GM12873 (cell line): Measurements from ENCODE around the gene ME3.

Source experiments
- TF ChIP-seq, protein P1 (sequence below): IDR thresholded peaks from 2 replicates; pipeline ENCODE4 v1.5.1; 2012; ENCODE audit warnings: low read depth, mild to moderate bottlenecking, moderate library complexity, low read length, control low read depth; ENCODE audit not compliant: insufficient read depth; ENCODE audit errors: missing control alignments

ME3 gene

DNA sequence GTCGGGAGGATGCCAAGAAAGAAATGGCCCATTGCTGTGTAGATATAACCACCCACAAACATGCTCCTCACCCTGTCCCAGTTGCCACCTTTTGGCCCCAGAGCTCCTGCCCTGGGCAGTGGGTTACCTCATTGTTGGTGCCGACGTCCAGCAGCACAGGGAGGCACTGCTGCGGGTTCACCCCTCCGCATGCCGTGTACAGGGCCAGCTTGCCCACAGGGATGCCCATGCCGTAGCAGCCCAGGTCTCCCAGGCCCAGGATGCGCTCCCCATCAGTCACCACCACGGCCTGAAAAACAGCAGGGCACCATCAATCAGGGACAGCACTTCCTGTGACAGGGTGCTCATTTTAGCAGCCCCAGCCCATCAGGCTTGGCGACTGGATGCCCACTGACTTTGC, 174.6 kb downstream of the ME3 start:
- TF ChIP-seq, protein P1, sequence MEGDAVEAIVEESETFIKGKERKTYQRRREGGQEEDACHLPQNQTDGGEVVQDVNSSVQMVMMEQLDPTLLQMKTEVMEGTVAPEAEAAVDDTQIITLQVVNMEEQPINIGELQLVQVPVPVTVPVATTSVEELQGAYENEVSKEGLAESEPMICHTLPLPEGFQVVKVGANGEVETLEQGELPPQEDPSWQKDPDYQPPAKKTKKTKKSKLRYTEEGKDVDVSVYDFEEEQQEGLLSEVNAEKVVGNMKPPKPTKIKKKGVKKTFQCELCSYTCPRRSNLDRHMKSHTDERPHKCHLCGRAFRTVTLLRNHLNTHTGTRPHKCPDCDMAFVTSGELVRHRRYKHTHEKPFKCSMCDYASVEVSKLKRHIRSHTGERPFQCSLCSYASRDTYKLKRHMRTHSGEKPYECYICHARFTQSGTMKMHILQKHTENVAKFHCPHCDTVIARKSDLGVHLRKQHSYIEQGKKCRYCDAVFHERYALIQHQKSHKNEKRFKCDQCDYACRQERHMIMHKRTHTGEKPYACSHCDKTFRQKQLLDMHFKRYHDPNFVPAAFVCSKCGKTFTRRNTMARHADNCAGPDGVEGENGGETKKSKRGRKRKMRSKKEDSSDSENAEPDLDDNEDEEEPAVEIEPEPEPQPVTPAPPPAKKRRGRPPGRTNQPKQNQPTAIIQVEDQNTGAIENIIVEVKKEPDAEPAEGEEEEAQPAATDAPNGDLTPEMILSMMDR: no peak

DNA sequence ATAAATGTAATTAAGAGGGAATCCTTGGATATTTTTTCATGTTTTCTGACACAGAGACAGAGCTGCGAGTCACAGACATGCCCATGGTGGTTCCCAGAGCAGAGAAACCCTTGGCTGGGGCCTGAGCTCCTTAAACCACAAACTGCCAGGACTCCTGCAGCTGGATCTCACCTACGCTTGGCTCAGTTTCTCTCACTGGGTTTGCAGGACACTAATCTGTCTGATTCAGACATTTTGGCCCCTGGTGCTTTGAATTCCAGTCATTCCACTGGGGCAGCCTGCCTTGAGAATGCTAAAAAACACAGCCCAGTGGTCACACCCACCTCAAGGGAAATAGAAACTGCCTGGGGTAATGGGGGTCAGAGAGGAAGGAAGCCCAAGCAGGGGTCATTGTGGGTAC, 175.1 kb downstream of the ME3 start:
- TF ChIP-seq, protein P1: no peak

DNA sequence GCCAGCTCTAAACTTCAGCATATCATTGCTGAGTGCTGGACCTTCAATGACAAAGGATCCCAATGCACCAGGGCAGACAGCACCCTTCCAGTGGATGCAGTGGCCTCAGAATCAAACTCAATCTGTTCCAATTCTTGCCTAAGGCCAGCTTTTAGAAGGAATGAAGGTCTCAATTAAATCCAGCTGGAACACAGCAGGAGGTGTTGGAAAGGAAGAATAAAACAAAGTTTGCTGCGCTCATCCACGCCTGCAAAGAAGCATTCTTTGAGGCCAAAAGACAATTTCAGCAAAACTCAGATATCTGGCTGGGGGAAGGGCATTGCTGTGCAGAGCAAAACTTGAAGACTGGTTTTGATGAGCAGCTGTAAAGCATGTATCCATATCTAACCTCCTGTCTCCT, 177.1 kb downstream of the ME3 start:
- TF ChIP-seq, protein P1: no peak

DNA sequence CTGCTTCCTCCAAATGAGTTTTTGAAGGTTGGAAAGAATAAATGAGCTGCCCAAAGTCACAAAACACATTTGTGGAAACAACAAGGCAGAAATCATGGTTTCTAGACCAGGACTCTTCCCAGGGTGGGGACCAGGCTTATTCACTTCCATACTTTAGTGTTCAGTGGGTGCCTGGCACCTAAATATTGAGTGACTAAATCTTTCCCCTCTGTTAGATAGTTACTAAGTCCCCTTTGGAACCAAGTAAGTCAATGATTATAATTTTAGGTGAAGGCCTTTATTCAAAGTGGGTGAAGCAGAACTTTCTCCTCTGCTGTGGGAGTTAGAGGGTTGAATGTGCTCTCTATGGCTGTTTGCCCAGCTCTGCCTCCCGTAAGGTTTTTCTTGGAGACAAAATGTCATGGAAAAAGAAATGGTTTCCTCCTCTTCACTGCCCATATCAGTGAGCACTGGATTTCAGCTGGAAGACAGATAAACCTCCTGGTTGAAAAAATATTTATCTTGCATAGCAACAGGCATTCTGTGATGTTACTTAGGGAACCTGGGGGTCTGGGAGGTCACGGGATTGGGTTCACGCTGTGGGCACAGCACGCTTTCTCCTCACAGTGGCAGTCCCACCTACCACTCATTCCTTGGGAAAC, 179.9 kb downstream of the ME3 start:
- TF ChIP-seq, protein P1: no peak

DNA sequence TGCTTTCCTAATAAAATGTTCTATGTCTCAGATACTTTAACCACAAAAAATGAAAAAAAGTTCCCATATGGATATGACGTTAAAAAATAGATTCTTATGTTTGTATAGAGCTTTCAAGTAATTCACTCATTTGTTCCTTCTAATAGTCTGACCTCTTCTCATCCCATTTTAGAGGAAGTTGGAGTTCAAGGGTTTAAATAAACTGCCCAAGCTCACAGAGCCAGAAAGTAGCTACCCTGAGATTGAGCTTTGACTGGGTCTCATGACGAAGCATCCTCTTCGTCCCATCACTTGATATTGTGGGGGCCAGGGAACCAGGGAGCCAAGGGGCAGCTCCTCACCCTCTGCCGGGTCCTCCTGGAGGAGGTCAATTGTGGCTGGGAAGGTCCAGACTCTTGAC, 181.4 kb downstream of the ME3 start:
- TF ChIP-seq, protein P1: no peak

DNA sequence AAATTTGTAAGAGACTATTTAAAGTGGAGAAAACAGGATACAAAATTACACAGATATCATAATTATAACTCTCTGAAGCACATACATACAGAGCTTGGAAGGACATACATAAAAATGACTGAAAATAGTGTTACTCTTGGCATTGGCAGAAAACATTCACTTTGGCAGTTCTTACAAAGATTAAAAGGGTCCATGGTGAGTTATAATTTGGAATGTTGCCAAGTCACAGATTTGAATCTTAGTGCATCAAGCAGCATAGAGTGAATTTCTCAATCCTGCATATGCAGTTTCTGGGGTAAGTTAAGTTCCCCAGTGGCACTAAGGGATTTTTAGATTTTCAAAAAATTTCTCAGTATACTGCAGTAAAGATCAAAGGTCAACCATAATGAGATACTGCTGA, 181.8 kb downstream of the ME3 start:
- TF ChIP-seq, protein P1: no peak

DNA sequence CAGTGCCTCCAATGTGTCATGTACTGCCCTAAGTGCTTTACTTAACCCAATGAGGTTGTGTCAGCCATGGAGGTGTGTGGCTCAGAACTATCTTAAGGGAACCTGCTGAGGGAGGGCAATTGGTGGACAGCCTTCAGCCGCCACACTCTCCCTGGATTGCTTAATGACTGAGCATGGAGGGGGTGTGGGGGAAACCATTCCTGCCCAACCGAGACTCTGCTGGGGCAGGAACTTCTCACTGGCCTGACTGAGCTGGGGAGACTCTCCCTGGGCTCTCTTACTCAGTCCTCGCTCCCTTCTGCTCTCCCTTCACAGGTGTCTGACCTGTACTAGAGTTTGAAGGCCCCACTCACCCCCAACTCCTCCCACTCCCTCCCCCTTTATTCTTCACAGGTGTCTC, 183.0 kb downstream of the ME3 start:
- TF ChIP-seq, protein P1: no peak
